ENCODE results near the gene RAD51D.

DNA sequence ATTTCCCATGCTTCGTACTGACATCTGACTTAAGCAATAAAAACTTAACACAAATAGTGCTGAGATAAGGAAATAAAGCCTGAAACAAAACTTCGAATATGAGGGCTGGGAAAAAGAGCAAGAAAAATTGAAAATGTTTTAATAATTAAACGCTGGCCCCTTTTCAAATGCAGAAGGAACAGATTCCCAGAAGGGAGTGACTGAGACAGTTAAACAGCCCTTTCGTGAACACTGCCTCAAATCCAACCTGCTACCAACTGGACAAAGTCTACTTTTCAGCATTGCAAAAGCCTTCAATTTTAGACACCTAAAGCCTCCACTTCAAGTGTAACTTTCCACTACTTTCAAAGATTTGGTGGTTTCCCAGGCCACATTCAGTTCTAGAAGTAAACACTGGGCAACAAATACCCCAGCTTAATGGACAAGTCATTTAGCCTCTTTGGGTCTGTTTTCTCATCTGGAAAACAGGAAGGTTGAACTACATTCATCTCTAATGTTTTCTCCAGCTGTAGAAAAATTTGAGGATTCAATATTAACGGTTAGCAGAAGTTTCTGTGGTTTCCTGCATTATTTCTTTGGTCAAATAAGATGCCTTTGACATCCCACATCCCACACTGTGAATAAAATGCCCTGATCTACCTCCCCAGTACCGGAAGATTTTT is 68.0 kb downstream of the RAD51D start:
- TF ChIP-seq, protein P1, sequence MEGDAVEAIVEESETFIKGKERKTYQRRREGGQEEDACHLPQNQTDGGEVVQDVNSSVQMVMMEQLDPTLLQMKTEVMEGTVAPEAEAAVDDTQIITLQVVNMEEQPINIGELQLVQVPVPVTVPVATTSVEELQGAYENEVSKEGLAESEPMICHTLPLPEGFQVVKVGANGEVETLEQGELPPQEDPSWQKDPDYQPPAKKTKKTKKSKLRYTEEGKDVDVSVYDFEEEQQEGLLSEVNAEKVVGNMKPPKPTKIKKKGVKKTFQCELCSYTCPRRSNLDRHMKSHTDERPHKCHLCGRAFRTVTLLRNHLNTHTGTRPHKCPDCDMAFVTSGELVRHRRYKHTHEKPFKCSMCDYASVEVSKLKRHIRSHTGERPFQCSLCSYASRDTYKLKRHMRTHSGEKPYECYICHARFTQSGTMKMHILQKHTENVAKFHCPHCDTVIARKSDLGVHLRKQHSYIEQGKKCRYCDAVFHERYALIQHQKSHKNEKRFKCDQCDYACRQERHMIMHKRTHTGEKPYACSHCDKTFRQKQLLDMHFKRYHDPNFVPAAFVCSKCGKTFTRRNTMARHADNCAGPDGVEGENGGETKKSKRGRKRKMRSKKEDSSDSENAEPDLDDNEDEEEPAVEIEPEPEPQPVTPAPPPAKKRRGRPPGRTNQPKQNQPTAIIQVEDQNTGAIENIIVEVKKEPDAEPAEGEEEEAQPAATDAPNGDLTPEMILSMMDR (conservative IDR thresholded peaks at IDR 0.05 in 1 of 2, IDR thresholded peaks at IDR 0.05 in 1 of 2; ENCODE audit: extremely low read depth in 1 of 2, insufficient read depth in 1 of 2, low read depth in 1 of 2, low read length in 2 of 2) = no peak
- TF ChIP-seq EZH2 (IDR thresholded peaks at IDR 0.05; ENCODE audit: borderline replicate concordance, low read length) = no peak
